OCI-LY7 (cell line): Measurements from ENCODE around the gene NXPH3. TPM values are rescaled to one million over a fixed set of nuclear protein-coding genes. Genes with fewer than 3 reads are reported as not detected.
"Not testable (repeated sequence)": the region's sequence is repeated elsewhere in the genome, so short reads cannot be mapped to it uniquely, and the experiment has no call there.

Experiments used
- BruUV-seq: library from RNA; stranded (reverse); fragments of 400-500 nt; replicated peaks from 2 replicates; lab custom pipeline; 2021; lab: Mats Ljungman, UMichigan
- CTCF ChIA-PET: fragments of 300-600 bp; sonication (Branson Sonifier 250); formaldehyde crosslinking; loops from one replicate; lab custom pipeline; 2022; ENCODE audit warnings: antibody characterized with exemption; ENCODE audit not compliant: unreplicated experiment; lab: Charles Lee
- POLR2A ChIA-PET: fragments of 300-600 bp; sonication (Branson Sonifier 250); formaldehyde crosslinking; loops from one replicate; lab custom pipeline; 2022; ENCODE audit warnings: antibody characterized with exemption; lab: Charles Lee
- DNase-seq: peaks from one replicate; pipeline ENCODE4 v3.0.0-alpha.2; 2015; ENCODE audit warnings: low spot score
- H2AFZ ChIP-seq: fragments of 200-600 bp; sonication (generic), shearing (Covaris generic); 2 replicates; pipeline ENCODE4 v1.6.1; 2014; ENCODE audit warnings: mild to moderate bottlenecking, antibody characterized with exemption, low read length, moderate library complexity
- H3K27ac ChIP-seq: fragments of 200-600 bp; sonication (generic); 2 replicates; pipeline ENCODE4 v1.5.1; 2014; ENCODE audit warnings: mixed run types, low read depth, mild to moderate bottlenecking, moderate library complexity, low read length, inconsistent platforms; ENCODE audit not compliant: poor library complexity, severe bottlenecking
- H3K36me3 ChIP-seq: fragments of 200-600 bp; sonication (generic); 2 replicates; pipeline ENCODE4 v1.6.1; 2014; ENCODE audit warnings: mild to moderate bottlenecking, antibody characterized with exemption, low read length, moderate library complexity, mixed read lengths; ENCODE audit not compliant: insufficient read depth
- H3K4me1 ChIP-seq: fragments of 200-600 bp; sonication (generic); 2 replicates; pipeline ENCODE4 v1.5.1; 2014; ENCODE audit warnings: mild to moderate bottlenecking, low read length; ENCODE audit not compliant: insufficient read depth, poor library complexity, severe bottlenecking
- H3K4me2 ChIP-seq: fragments of 200-600 bp; sonication (generic); 2 replicates; pipeline ENCODE4 v1.6.1; 2014; ENCODE audit warnings: mild to moderate bottlenecking, low read length
- H3K4me3 ChIP-seq: fragments of 200-600 bp; sonication (generic); 2 replicates; pipeline ENCODE4 v1.5.1; 2014; ENCODE audit warnings: mild to moderate bottlenecking, low read depth, low read length; ENCODE audit not compliant: poor library complexity, severe bottlenecking
- H3K79me2 ChIP-seq: fragments of 200-600 bp; sonication (generic); 2 replicates; pipeline ENCODE4 v1.6.1; 2016; ENCODE audit warnings: low read depth, mild to moderate bottlenecking, low read length, moderate library complexity, mixed read lengths; ENCODE audit not compliant: insufficient read depth
- H3K9me2 ChIP-seq: fragments of 200-600 bp; sonication (generic); 2 replicates; pipeline ENCODE4 v1.6.1; 2016; ENCODE audit warnings: mild to moderate bottlenecking, low read length, mixed read lengths; ENCODE audit not compliant: insufficient read depth
- H3K9me3 ChIP-seq: fragments of 200-600 bp; sonication (generic); 2 replicates; pipeline ENCODE4 v1.6.1; 2014; ENCODE audit warnings: mild to moderate bottlenecking, mixed run types, low read length, mixed read lengths
- H4K20me1 ChIP-seq: fragments of 200-600 bp; sonication (generic); 2 replicates; pipeline ENCODE4 v1.6.1; 2014; ENCODE audit warnings: mild to moderate bottlenecking, antibody characterized with exemption, low read length, moderate library complexity, mixed read lengths; ENCODE audit not compliant: insufficient read depth
- EZH2phosphoT487 ChIP-seq: fragments of 200-600 bp; sonication (generic); IDR thresholded peaks from 2 replicates; pipeline ENCODE4 v1.6.1; 2018; ENCODE audit warnings: low read depth, borderline replicate concordance, mild to moderate bottlenecking, mixed run types, antibody characterized with exemption, low read length, moderate library complexity, mixed read lengths
- intact Hi-C: fragments of 100-400 bp; cut with micrococcal nuclease; formaldehyde crosslinking; loops from one replicate; pipeline ENCODE4 v1.10.0; 2022; ENCODE audit not compliant: unreplicated experiment
- total RNA-seq, 2 experiments: library from RNA; depleted of rRNA in 1 of 2; stranded (reverse); fragments of >200 nt in 1 of 2; shearing (Covaris generic) in 1 of 2; gene quantifications; 2 replicates each; pipeline ENCODE4 v1.2.3, GENCODE V29; 2014 to 2022
- TF ChIP-seq, protein P1 (sequence below): fragments of 200-600 bp; sonication (generic); conservative IDR thresholded peaks from 2 replicates; pipeline ENCODE4 v1.5.1; 2014; ENCODE audit warnings: mild to moderate bottlenecking, antibody characterized with exemption, low read length, moderate library complexity, mixed read lengths

NXPH3 gene
- total RNA-seq, 2 experiments from 2014 or later = not detected

DNA sequence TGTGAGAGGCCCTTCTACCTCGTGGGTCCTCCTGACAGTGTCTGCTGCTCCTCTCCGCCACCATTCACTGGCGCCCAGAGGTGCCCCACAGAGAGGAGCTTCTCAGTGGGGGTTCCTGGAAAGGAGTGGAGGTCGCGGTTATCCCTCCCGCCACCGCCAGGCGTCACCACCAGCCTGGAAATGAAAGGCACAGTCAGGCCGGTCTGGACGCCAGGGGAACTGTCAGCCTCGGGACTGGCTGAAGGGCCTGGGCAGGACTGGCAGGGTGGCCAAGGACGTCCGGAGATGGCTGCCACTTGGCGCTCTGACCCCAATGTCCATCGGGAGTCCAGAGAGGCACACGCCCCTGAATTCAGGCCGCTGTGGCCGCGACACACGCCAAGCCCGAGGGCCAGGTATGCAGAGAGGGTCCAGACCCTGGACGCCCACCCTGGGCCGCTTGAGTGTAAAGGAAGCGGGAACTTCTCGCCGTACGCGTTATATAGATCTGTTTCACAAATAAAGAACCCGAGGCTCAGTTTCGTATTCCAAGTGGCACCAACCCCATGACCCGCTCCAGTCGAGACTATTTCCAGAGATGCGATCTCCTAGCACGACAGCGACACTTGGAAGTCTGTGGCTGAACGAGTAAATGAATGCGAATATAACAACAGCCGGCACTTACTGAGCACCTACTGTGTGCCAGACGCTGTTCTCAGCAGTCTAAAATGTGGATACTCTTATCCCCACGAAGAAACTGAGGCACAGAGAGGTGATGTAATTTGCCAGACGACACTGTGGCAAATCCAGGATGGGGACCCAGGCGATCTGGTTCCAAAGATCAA lies 7.6 kb upstream of the NXPH3 start:
- POLR2A ChIA-PET = interaction anchor here (0.6 kb wide), 1 partner anchor 1796 kb away, joined by 3 read pairs; no protein-coding TSS in a partner anchor

DNA sequence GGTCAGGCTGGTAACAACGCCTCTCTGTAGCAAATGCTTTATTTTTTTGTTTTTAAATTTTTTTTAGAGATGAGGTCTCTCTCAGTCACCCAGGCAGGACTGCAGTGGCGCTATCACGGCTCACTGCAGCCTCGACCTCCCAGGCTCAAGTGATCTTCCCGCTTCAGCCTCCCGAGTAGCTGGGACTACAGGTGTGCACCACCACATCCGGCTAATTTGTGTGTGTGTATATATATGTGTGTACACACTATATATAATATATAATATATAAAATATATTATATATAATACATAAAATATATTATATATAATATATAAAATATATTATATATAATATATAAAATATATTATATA lies 7.0 kb upstream of the NXPH3 start:
- H2AFZ ChIP-seq, H3K9me2 ChIP-seq, CTCF ChIA-PET, H3K36me3 ChIP-seq, H3K9me3 ChIP-seq, H3K4me3 ChIP-seq, POLR2A ChIA-PET, H3K79me2 ChIP-seq, H3K4me2 ChIP-seq, DNase-seq, H4K20me1 ChIP-seq, BruUV-seq, H3K4me1 ChIP-seq, H3K27ac ChIP-seq: not testable (repeated sequence)
- intact Hi-C loops = loop anchor here (1.0 kb wide), 1 partner anchor 127 kb away; no protein-coding TSS in a partner anchor

More for the DNA sequence above, 7.6 kb upstream of the NXPH3 start:
- Histone ChIP-seq H3K36me3 (no peaks in the 10 kb centered on the region), H2AFZ (no peak overlapping the region), H3K4me2 (no peak overlapping the region), H4K20me1 (no peaks in the 10 kb centered on the region), H3K9me3 (no peaks in the 10 kb centered on the region), H3K27ac (no peak overlapping the region), H3K9me2 (no peaks in the 10 kb centered on the region), H3K79me2 (no peaks in the 10 kb centered on the region), H3K4me1 (no peaks in the 10 kb centered on the region), H3K4me3 (no peak overlapping the region)
- intact Hi-C loops = loop anchor here (1.0 kb wide), 2 partner anchors 127 to 430 kb away; no protein-coding TSS in a partner anchor
- BruUV-seq = no TSS peak
- DNase-seq = peak; percentile 83
- TF ChIP-seq, protein P1, sequence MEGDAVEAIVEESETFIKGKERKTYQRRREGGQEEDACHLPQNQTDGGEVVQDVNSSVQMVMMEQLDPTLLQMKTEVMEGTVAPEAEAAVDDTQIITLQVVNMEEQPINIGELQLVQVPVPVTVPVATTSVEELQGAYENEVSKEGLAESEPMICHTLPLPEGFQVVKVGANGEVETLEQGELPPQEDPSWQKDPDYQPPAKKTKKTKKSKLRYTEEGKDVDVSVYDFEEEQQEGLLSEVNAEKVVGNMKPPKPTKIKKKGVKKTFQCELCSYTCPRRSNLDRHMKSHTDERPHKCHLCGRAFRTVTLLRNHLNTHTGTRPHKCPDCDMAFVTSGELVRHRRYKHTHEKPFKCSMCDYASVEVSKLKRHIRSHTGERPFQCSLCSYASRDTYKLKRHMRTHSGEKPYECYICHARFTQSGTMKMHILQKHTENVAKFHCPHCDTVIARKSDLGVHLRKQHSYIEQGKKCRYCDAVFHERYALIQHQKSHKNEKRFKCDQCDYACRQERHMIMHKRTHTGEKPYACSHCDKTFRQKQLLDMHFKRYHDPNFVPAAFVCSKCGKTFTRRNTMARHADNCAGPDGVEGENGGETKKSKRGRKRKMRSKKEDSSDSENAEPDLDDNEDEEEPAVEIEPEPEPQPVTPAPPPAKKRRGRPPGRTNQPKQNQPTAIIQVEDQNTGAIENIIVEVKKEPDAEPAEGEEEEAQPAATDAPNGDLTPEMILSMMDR = peak; percentile 88
- TF ChIP-seq EZH2phosphoT487 = no peak
- CTCF ChIA-PET = interaction anchor here (0.6 to 1.0 kb wide), 2 partner anchors 11 to 109 kb away, joined by 3 to 8 read pairs; no protein-coding TSS in a partner anchor

DNA sequence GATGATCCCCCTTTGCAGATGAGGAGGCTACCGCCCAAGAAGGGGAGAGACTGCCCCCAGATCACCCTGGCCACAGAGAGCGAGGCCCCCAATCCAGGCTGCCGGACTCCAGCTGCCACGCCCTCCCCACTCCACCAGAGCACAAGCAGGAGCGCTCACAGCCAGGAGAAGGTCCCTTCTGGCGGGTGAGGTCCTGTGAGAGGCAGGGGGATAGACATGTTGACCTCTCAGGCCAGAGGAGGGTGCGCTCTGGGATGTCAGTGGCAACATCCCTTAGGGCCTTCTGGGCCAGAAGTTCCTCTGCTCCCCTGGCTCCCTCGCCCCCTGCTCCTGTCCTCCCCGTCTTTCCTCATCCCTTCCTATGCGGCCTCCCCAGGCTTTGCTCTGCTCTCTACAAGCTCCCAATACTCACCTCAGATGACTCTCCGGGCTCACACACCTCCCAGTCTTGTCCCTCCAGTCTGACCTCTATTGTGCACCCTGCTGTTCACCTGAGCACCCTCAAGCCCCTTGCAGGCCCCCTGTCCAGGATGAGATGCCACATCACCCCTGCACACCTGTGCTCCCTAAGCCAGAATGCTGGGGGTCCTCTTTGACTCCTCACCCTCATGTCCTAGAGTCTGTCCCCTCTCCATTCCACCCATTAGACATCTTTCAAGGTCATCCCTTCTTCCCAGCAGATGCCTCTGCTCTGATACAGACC lies 5.0 kb upstream of the NXPH3 start:
- Histone ChIP-seq H3K4me2 (peak overlapping the region; percentile 63; the same call in 1 of the 2 replicates), H3K9me3 (no peaks in the 10 kb centered on the region), H3K9me2 (no peaks in the 10 kb centered on the region), H3K4me1 (no peaks in the 10 kb centered on the region), H4K20me1 (no peaks in the 10 kb centered on the region), H2AFZ (no peak overlapping the region), H3K27ac (no peak overlapping the region), H3K36me3 (no peaks in the 10 kb centered on the region), H3K79me2 (no peaks in the 10 kb centered on the region), H3K4me3 (no peak overlapping the region)
- DNase-seq = no peak
- ChIA-PET CTCF (interaction anchor here (0.6 to 1.2 kb wide), 2 partner anchors 13 to 32 kb away, joined by 3 to 8 read pairs; no protein-coding TSS in a partner anchor), POLR2A (interaction anchor here (0.6 kb wide), 2 partner anchors 74 to 94 kb away, joined by 4 read pairs; no protein-coding TSS in a partner anchor)
- BruUV-seq = no TSS peak
- TF ChIP-seq, protein P1 = no peak
- intact Hi-C loops = loop anchor here (2.0 to 5.0 kb wide), 2 partner anchors 107 to 210 kb away; partner anchors contain the start of gene SPOP
